Liver (tissue), 9 donors: Measurements from ENCODE around the gene MRPL42. TPM values are rescaled to one million over a fixed set of nuclear protein-coding genes. Genes with fewer than 3 reads are reported as not detected.

Source experiments
- DNase-seq: peaks from one replicate; pipeline ENCODE4 v3.0.0-alpha.2; 2017; ENCODE audit warnings: low spot score
- H3K27ac ChIP-seq, 2 donors: one replicate each; pipeline ENCODE4 v1.7.0; 2013; ENCODE audit warnings: inconsistent platforms in 2 of 2, low read length in 2 of 2, control low read depth in 1 of 2, low read depth in 1 of 2, mild to moderate bottlenecking in 1 of 2
- H3K27me3 ChIP-seq, 4 donors: one replicate each; pipeline versions ENCODE4 v1.6.1 to v1.7.0; 2013; ENCODE audit warnings: low read length in 3 of 4, inconsistent platforms in 1 of 4, mild to moderate bottlenecking in 1 of 4, moderate library complexity in 1 of 4; ENCODE audit not compliant: control insufficient read depth in 4 of 4, insufficient read depth in 4 of 4
- H3K36me3 ChIP-seq, 4 donors: one replicate each; pipeline versions ENCODE4 v1.6.1 to v1.7.0; 2013; ENCODE audit warnings: low read length in 3 of 4, mild to moderate bottlenecking in 3 of 4, low read depth in 1 of 4, moderate library complexity in 1 of 4; ENCODE audit not compliant: control insufficient read depth in 4 of 4, insufficient read depth in 3 of 4
- H3K4me1 ChIP-seq, 4 donors: one replicate each; pipeline versions ENCODE4 v1.6.1 to v1.7.0; 2013; ENCODE audit warnings: low read length in 3 of 4, mild to moderate bottlenecking in 3 of 4, moderate library complexity in 1 of 4; ENCODE audit not compliant: control insufficient read depth in 4 of 4, insufficient read depth in 4 of 4
- H3K4me3 ChIP-seq, 3 donors: one replicate each; pipeline versions ENCODE4 v1.6.1 to v1.7.0; 2013; ENCODE audit warnings: low read length in 3 of 3, control low read depth in 1 of 3, low read depth in 1 of 3, mild to moderate bottlenecking in 1 of 3
- H3K9ac ChIP-seq, 2 donors: one replicate each; pipeline ENCODE4 v1.7.0; 2013; ENCODE audit warnings: low read length in 2 of 2, mild to moderate bottlenecking in 2 of 2, moderate library complexity in 2 of 2, control low read depth in 1 of 2, low read depth in 1 of 2
- H3K9me3 ChIP-seq, 4 donors: one replicate each; pipeline versions ENCODE4 v1.6.1 to v1.7.0; 2013; ENCODE audit warnings: low read length in 3 of 4; ENCODE audit not compliant: control insufficient read depth in 4 of 4
- EGR1 ChIP-seq, 2 donors: IDR thresholded peaks; 2 replicates each; pipeline ENCODE4 v1.6.1; 2016 to 2018; ENCODE audit warnings: antibody characterized with exemption in 2 of 2, low read depth in 2 of 2
- FOXA1 ChIP-seq: IDR thresholded peaks from 2 replicates; pipeline ENCODE4 v1.6.1; 2016; ENCODE audit warnings: antibody characterized with exemption
- FOXA2 ChIP-seq: IDR thresholded peaks from 2 replicates; pipeline ENCODE4 v1.6.1; 2016; ENCODE audit warnings: antibody characterized with exemption
- GABPA ChIP-seq, 2 donors: IDR thresholded peaks in 1 of 2; conservative IDR thresholded peaks in 1 of 2; 2 replicates each; pipeline ENCODE4 v1.6.1; 2016; ENCODE audit warnings: antibody characterized with exemption in 2 of 2, mild to moderate bottlenecking in 1 of 2, moderate library complexity in 1 of 2
- HNF4A ChIP-seq, 2 donors: conservative IDR thresholded peaks; 2 replicates each; pipeline ENCODE4 v1.6.1; 2016; ENCODE audit warnings: antibody characterized with exemption in 2 of 2, mild to moderate bottlenecking in 2 of 2
- HNF4G ChIP-seq: IDR thresholded peaks from 2 replicates; pipeline ENCODE4 v1.6.1; 2016; ENCODE audit warnings: antibody characterized with exemption
- JUND ChIP-seq, 2 donors: IDR thresholded peaks; 2 replicates each; pipeline ENCODE4 v1.6.1; 2016; ENCODE audit warnings: antibody characterized with exemption in 2 of 2
- NR2F2 ChIP-seq: IDR thresholded peaks from 2 replicates; pipeline ENCODE4 v1.6.1; 2016; ENCODE audit warnings: antibody characterized with exemption
- RAD21 ChIP-seq, 2 donors: IDR thresholded peaks; 2 replicates each; pipeline ENCODE4 v1.6.1; 2016; ENCODE audit warnings: antibody characterized with exemption in 2 of 2, mild to moderate bottlenecking in 2 of 2
- RXRA ChIP-seq, 2 donors: IDR thresholded peaks; 2 replicates each; pipeline ENCODE4 v1.6.1; 2017 to 2018; ENCODE audit warnings: antibody characterized with exemption in 2 of 2, mild to moderate bottlenecking in 1 of 2
- SP1 ChIP-seq: IDR thresholded peaks from 2 replicates; pipeline ENCODE4 v1.6.1; 2018; ENCODE audit warnings: antibody characterized with exemption, mild to moderate bottlenecking
- TAF1 ChIP-seq: conservative IDR thresholded peaks from 2 replicates; pipeline ENCODE4 v1.6.1; 2016; ENCODE audit warnings: antibody characterized with exemption, mild to moderate bottlenecking
- YY1 ChIP-seq: IDR thresholded peaks from 2 replicates; pipeline ENCODE4 v1.6.1; 2016; ENCODE audit warnings: antibody characterized with exemption, mild to moderate bottlenecking
- WGBS: extraction: QIAGEN DNeasy Blood & Tissue Kit; methylation state at CpG from one replicate; pipeline ENCODE4 v1.1.7; 2013; 5-methylcytosine and 5-hydroxymethylcytosine counted together
- polyA plus RNA-seq, 2 donors: library from polyadenylated mRNA; stranded (reverse) in 1 of 2; unstranded in 1 of 2; fragments of 200-250 nt in 1 of 2; fragments of >200 nt in 1 of 2; fragmentation: Nextera tagmentation in 1 of 2; extraction: Ambion mirVana in 1 of 2; gene quantifications; one replicate each; pipeline versions ENCODE4 v1.2.1 to v1.2.3, GENCODE V29; 2013 to 2015
- total RNA-seq, 2 donors: library from RNA; depleted of rRNA; stranded (reverse); fragments of >200 nt; gene quantifications; one replicate each; pipeline ENCODE4 v1.2.3, GENCODE V29; 2014
- TF ChIP-seq, protein P1 (sequence below): fragments of 150-350 bp; IDR thresholded peaks from 2 replicates; pipeline ENCODE4 v1.5.1; 2017; ENCODE audit warnings: improper control_type of control experiment, low read depth, low read length; ENCODE audit not compliant: missing input control
- TF ChIP-seq, protein P2 (sequence below): IDR thresholded peaks from 2 replicates; pipeline ENCODE4 v1.6.1; 2016; ENCODE audit warnings: antibody characterized with exemption
- TF ChIP-seq, protein P3 (sequence below): IDR thresholded peaks from 2 replicates; pipeline ENCODE4 v1.6.1; 2016; ENCODE audit warnings: antibody characterized with exemption
- TF ChIP-seq, protein P4 (sequence below): IDR thresholded peaks from 2 replicates; pipeline ENCODE4 v1.6.1; 2016; ENCODE audit warnings: antibody characterized with exemption, mild to moderate bottlenecking
- TF ChIP-seq, protein P5 (sequence below): IDR thresholded peaks from 2 replicates; pipeline ENCODE4 v1.6.1; 2016; ENCODE audit warnings: antibody characterized with exemption
- donor health status: healthy.
- donor health status: healthy.
- donor health status: healthy.
- donor health status: healthy.
- donor health status: healthy.

The MRPL42 gene
- total and polyA plus RNA-seq, 4 donors: 20.4 to 38.8 (median 33.3) TPM

DNA sequence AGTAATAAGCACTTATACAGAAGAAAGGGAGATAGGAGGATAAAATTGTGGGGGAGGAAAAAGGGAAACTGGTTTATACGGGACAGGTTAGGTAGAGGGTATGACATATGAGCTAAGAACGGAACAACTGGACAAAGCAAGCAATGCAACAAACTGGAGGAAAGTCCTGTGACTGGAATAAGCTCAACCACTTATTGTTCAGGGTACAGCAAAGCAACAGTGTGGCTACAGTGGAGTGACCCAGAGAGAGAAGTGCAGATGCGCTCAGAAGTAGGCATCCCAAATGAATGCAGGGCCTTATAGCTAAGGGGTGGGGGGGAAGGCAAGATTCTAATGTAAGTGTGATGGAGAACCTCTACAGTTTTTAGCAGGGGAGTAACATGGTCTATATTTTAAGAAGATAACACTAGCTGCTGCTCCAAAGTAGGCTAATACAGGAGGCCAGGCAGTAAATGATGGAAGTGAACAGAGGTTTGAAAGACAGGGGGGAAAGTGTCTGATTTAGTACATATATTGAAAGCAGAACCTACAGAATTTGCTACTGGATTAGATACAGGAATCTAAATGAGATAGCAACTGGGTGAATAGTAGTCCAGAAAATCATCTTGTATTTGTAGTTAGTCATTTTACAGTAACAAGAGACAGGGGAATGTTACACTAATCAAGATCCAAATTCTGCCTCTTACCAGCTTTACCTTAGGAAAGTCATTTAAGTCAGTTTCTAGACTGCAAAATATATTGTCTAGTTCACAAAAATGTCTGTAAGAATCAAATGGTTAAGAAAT lies 28.9 kb upstream of the MRPL42 start (continued):
- TF ChIP-seq, protein P1, sequence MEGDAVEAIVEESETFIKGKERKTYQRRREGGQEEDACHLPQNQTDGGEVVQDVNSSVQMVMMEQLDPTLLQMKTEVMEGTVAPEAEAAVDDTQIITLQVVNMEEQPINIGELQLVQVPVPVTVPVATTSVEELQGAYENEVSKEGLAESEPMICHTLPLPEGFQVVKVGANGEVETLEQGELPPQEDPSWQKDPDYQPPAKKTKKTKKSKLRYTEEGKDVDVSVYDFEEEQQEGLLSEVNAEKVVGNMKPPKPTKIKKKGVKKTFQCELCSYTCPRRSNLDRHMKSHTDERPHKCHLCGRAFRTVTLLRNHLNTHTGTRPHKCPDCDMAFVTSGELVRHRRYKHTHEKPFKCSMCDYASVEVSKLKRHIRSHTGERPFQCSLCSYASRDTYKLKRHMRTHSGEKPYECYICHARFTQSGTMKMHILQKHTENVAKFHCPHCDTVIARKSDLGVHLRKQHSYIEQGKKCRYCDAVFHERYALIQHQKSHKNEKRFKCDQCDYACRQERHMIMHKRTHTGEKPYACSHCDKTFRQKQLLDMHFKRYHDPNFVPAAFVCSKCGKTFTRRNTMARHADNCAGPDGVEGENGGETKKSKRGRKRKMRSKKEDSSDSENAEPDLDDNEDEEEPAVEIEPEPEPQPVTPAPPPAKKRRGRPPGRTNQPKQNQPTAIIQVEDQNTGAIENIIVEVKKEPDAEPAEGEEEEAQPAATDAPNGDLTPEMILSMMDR: no peak
- TF ChIP-seq TAF1: no peak

DNA sequence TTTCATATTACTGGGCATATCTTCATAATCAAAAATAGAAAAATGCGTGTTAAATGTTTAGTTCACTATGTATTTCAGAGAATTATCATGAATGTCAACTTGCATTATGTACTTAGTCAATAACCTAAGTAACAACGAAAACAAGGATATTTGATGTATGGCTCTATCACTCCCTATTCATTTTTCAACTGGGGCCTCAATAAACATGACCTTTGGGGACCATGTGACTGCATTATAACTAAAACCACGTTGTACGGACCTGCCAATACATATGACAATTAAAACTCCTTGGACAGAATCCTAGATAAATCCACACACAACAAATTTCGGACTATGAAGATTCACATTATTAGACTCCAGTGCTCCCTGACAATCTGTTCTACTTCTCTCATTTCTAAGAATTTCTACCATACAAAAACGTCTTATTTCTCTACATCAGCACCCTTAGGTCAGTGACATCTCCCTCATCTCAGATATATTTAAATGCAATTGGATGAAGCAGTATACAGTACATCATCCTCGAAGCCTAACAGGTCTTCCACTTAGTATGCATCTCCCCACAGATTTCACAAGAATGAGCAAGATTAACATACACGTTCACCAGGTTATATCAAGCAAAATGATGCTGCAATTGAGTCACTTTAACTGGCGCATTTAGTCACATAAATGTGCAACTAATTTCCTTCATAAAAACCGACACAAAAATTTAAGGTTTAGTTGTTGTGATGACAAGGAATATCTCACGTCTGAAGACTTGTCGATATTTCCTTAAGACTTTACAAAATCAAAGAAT lies 27.1 kb upstream of the MRPL42 start:
- Histone ChIP-seq H3K36me3 (no peaks in the 10 kb centered on the region), H3K9me3 (no peaks in the 10 kb centered on the region), H3K4me3 (peak overlapping the region; percentile 70 to 99 (median 92)), H3K4me1 (peaks cover 4 to 29% (median 14%) of the 10 kb centered on the region in 4 donors), H3K9ac (peak overlapping the region; percentile 49 to 89), H3K27ac (no peak overlapping the region), H3K27me3 (no peaks in the 10 kb centered on the region)
- TF ChIP-seq HNF4A (conservative IDR thresholded peaks at IDR 0.05) (no peak), HNF4G (no peak), JUND (IDR thresholded peaks at IDR 0.05) (no peak), GABPA (IDR thresholded peaks at IDR 0.05 in 1 of 2, conservative IDR thresholded peaks at IDR 0.05 in 1 of 2) (no peak), EGR1 (IDR thresholded peaks at IDR 0.05; ENCODE audit: low read depth in 2 of 2) (no peak), FOXA1 (no peak), NR2F2 (no peak), TAF1 (no peak), YY1 (no peak), SP1 (no peak), FOXA2 (no peak), RAD21 (IDR thresholded peaks at IDR 0.05) (no peak), RXRA (IDR thresholded peaks at IDR 0.05) (no peak)
- TF ChIP-seq, protein P2, sequence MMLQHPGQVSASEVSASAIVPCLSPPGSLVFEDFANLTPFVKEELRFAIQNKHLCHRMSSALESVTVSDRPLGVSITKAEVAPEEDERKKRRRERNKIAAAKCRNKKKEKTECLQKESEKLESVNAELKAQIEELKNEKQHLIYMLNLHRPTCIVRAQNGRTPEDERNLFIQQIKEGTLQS: no peak
- TF ChIP-seq, protein P3, sequence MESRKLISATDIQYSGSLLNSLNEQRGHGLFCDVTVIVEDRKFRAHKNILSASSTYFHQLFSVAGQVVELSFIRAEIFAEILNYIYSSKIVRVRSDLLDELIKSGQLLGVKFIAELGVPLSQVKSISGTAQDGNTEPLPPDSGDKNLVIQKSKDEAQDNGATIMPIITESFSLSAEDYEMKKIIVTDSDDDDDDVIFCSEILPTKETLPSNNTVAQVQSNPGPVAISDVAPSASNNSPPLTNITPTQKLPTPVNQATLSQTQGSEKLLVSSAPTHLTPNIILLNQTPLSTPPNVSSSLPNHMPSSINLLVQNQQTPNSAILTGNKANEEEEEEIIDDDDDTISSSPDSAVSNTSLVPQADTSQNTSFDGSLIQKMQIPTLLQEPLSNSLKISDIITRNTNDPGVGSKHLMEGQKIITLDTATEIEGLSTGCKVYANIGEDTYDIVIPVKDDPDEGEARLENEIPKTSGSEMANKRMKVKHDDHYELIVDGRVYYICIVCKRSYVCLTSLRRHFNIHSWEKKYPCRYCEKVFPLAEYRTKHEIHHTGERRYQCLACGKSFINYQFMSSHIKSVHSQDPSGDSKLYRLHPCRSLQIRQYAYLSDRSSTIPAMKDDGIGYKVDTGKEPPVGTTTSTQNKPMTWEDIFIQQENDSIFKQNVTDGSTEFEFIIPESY: no peak
- TF ChIP-seq, protein P1: no peak
- TF ChIP-seq, protein P4, sequence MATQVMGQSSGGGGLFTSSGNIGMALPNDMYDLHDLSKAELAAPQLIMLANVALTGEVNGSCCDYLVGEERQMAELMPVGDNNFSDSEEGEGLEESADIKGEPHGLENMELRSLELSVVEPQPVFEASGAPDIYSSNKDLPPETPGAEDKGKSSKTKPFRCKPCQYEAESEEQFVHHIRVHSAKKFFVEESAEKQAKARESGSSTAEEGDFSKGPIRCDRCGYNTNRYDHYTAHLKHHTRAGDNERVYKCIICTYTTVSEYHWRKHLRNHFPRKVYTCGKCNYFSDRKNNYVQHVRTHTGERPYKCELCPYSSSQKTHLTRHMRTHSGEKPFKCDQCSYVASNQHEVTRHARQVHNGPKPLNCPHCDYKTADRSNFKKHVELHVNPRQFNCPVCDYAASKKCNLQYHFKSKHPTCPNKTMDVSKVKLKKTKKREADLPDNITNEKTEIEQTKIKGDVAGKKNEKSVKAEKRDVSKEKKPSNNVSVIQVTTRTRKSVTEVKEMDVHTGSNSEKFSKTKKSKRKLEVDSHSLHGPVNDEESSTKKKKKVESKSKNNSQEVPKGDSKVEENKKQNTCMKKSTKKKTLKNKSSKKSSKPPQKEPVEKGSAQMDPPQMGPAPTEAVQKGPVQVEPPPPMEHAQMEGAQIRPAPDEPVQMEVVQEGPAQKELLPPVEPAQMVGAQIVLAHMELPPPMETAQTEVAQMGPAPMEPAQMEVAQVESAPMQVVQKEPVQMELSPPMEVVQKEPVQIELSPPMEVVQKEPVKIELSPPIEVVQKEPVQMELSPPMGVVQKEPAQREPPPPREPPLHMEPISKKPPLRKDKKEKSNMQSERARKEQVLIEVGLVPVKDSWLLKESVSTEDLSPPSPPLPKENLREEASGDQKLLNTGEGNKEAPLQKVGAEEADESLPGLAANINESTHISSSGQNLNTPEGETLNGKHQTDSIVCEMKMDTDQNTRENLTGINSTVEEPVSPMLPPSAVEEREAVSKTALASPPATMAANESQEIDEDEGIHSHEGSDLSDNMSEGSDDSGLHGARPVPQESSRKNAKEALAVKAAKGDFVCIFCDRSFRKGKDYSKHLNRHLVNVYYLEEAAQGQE: no peak
- TF ChIP-seq, protein P5, sequence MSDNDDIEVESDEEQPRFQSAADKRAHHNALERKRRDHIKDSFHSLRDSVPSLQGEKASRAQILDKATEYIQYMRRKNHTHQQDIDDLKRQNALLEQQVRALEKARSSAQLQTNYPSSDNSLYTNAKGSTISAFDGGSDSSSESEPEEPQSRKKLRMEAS: no peak
- DNase-seq: no peak
- 25% methylated on average over 12 of the region's 12 CpGs for WGBS
